IPS DF 19.7 (cell line): ENCODE data around the gene PCDHA6.
"Not testable (repeated sequence)": the region's sequence is repeated elsewhere in the genome, so short reads cannot be mapped to it uniquely, and the experiment has no call there.

Source experiments
- DNase-seq: peaks from one replicate; pipeline ENCODE4 v3.0.0-alpha.2; 2013; ENCODE audit warnings: low read depth, low spot score

The PCDHA6 gene

GRCh38 chr5:140857177-140857986, 29.6 kb downstream of the PCDHA6 start:
- DNase-seq: no peak

- no peak for DNase-seq
These were observed 30.2 kb downstream of the PCDHA6 start for GRCh38 chr5:140857987-140858240.

- DNase-seq: no peak
These were observed 34.9 kb downstream of the PCDHA6 start for GRCh38 chr5:140862441-140863295.

- DNase-seq: no peak
These were observed 41.2 kb downstream of the PCDHA6 start, which contains the start of gene PCDHA11 for GRCh38 chr5:140868721-140869554. Gene PCDHA11, plus strand, starts transcription at chr5:140868957. Its CDS starts 147 bp downstream, at chr5:140869104.

- DNase-seq: no peak
These were observed 41.8 kb downstream of the PCDHA6 start for GRCh38 chr5:140869555-140869886.

- no peak for DNase-seq
These were observed 42.8 kb downstream of the PCDHA6 start for GRCh38 chr5:140870221-140871201.

GRCh38 chr5:140875085-140876065, 47.6 kb downstream of the PCDHA6 start, which contains the start of gene PCDHA12:
Gene PCDHA12, plus strand, starts transcription at chr5:140875308. Its CDS starts 165 bp downstream, at chr5:140875473.
- DNase-seq: no peak

GRCh38 chr5:140876541-140877261, 48.9 kb downstream of the PCDHA6 start:
- DNase-seq: not testable (repeated sequence)

- DNase-seq: no peak
These were observed 49.5 kb downstream of the PCDHA6 start for GRCh38 chr5:140877262-140877581.
